Measurements from ENCODE around the gene CDX1. TPM values are rescaled to one million over a fixed set of nuclear protein-coding genes. Genes with fewer than 3 reads are reported as not detected.

Gene CDX1
- total and polyA plus RNA-seq, 7 donors, result 0.06 to 0.08 TPM; not detected in 5

DNA sequence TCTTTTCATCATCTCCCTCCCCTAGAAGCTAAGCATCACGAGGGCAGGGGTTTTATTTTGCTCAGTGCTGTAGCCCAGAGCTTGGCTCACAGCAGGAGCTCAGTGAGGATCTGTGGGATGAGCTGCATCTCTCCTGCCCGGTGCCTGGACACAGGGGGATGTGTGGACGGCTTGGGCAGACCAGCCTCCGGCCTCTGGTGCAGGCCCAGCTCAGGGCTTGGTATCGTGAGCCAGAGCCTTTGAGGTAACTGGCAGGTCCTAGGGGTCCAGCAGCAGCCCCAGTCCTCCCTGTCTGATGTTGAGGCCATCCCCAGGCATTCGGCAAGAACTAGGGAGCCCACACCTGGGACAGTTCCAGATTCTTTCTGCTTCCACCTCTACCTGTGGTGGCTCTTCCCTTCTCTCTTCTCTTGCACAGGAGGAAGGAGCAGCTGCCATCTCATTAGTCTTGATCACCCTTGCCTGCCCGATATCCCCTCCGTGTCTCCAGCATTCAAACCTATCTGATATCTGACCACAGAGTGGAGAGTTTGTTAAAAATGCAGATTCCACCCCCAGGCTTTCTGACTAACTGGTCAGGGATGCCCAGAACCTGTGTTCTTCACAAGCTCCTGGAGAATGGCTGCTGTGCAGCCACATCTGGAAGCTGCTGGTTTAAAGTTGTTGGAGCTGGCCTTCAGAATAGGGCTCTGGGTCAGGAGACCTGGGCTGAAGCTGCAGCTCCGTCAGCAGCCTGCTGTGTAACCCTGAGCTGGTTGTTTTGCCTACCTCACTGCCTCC lies 15.4 kb downstream of the CDX1 start:
- no peaks in the 10 kb centered on the region for H3K9me3 ChIP-seq
- peak overlapping the region; percentile 95 for H3K27ac ChIP-seq
- H3K27me3 ChIP-seq (ENCODE audit: insufficient read depth in 3 of 3, low read length in 2 of 3), result no peaks in the 10 kb centered on the region
- ATAC-seq (no peak), DNase-seq (no peak)
- TF ChIP-seq, protein P1, sequence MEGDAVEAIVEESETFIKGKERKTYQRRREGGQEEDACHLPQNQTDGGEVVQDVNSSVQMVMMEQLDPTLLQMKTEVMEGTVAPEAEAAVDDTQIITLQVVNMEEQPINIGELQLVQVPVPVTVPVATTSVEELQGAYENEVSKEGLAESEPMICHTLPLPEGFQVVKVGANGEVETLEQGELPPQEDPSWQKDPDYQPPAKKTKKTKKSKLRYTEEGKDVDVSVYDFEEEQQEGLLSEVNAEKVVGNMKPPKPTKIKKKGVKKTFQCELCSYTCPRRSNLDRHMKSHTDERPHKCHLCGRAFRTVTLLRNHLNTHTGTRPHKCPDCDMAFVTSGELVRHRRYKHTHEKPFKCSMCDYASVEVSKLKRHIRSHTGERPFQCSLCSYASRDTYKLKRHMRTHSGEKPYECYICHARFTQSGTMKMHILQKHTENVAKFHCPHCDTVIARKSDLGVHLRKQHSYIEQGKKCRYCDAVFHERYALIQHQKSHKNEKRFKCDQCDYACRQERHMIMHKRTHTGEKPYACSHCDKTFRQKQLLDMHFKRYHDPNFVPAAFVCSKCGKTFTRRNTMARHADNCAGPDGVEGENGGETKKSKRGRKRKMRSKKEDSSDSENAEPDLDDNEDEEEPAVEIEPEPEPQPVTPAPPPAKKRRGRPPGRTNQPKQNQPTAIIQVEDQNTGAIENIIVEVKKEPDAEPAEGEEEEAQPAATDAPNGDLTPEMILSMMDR (IDR thresholded peaks at IDR 0.05), result no peak
- 90 to 98% (median 90%) methylated on average over 9 of the region's 9 CpGs for WGBS, 3 donors
- intact Hi-C loops (cut with DNase I), result no loop called here
- peaks cover 32% of the 10 kb centered on the region for H3K4me1 ChIP-seq
- H3K4me3 ChIP-seq, result no peak overlapping the region
- no peaks in the 10 kb centered on the region for H3K36me3 ChIP-seq (ENCODE audit: insufficient read depth in 1 of 2, low read depth in 1 of 2)

DNA sequence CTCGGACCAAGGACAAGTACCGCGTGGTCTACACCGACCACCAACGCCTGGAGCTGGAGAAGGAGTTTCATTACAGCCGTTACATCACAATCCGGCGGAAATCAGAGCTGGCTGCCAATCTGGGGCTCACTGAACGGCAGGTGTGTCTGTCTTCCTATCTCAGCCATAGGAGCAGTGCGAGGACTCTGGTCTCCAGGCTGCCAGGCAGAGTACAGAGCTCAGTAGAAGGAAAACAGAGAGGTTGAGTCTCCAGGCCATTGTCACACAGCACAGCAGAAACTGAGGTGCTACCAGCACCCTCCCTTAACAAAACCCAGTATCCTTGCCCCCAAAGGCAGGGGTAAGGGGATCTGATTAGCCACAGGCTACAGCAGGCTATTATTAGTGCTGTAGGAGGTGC lies 16.2 kb downstream of the CDX1 start:
- DNase-seq, result no peak
- H3K27me3 ChIP-seq (ENCODE audit: insufficient read depth in 3 of 3, low read length in 2 of 3), result no peaks in the 10 kb centered on the region
- no peaks in the 10 kb centered on the region for H3K36me3 ChIP-seq (ENCODE audit: insufficient read depth in 1 of 2, low read depth in 1 of 2)
- no peak overlapping the region for H3K27ac ChIP-seq
- WGBS, 3 donors, result 89 to 93% (median 93%) methylated on average over 10 of the region's 10 CpGs
- ATAC-seq, result no peak
- H3K4me3 ChIP-seq, result no peak overlapping the region
- H3K4me1 ChIP-seq, result peaks cover 35% of the 10 kb centered on the region
- intact Hi-C loops (cut with DNase I), result no loop called here
- TF ChIP-seq, protein P1 (IDR thresholded peaks at IDR 0.05), result no peak
- H3K9me3 ChIP-seq, result no peaks in the 10 kb centered on the region

DNA sequence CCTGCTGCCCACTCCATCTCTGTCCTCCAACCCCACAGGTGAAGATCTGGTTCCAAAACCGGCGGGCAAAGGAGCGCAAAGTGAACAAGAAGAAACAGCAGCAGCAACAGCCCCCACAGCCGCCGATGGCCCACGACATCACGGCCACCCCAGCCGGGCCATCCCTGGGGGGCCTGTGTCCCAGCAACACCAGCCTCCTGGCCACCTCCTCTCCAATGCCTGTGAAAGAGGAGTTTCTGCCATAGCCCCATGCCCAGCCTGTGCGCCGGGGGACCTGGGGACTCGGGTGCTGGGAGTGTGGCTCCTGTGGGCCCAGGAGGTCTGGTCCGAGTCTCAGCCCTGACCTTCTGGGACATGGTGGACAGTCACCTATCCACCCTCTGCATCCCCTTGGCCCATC lies 16.9 kb downstream of the CDX1 start:
- TF ChIP-seq, protein P1 (IDR thresholded peaks at IDR 0.05), result no peak
- H3K4me1 ChIP-seq, result peaks cover 41% of the 10 kb centered on the region
- DNase-seq (no peak), ATAC-seq (no peak)
- H3K27ac ChIP-seq, result no peak overlapping the region
- H3K9me3 ChIP-seq, result no peaks in the 10 kb centered on the region
- intact Hi-C loops (cut with DNase I), result no loop called here
- no peaks in the 10 kb centered on the region for H3K36me3 ChIP-seq (ENCODE audit: insufficient read depth in 1 of 2, low read depth in 1 of 2)
- no peaks in the 10 kb centered on the region for H3K27me3 ChIP-seq (ENCODE audit: insufficient read depth in 3 of 3, low read length in 2 of 3)
- no peak overlapping the region for H3K4me3 ChIP-seq
- 93 to 98% (median 95%) methylated on average over 12 of the region's 12 CpGs for WGBS, 3 donors

DNA sequence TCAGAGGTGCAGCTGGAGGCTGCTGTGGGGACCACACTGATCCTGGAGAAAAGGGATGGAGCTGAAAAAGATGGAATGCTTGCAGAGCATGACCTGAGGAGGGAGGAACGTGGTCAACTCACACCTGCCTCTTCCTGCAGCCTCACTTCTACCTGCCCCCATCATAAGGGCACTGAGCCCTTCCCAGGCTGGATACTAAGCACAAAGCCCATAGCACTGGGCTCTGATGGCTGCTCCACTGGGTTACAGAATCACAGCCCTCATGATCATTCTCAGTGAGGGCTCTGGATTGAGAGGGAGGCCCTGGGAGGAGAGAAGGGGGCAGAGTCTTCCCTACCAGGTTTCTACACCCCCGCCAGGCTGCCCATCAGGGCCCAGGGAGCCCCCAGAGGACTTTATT lies 17.4 kb downstream of the CDX1 start:
- Histone ChIP-seq H3K27me3 (ENCODE audit: insufficient read depth in 3 of 3, low read length in 2 of 3) (no peaks in the 10 kb centered on the region), H3K4me3 (no peak overlapping the region), H3K36me3 (ENCODE audit: insufficient read depth in 1 of 2, low read depth in 1 of 2) (no peaks in the 10 kb centered on the region), H3K4me1 (peaks cover 46% of the 10 kb centered on the region), H3K9me3 (no peaks in the 10 kb centered on the region), H3K27ac (no peak overlapping the region)
- ATAC-seq (no peak), DNase-seq (no peak)
- 85 to 97% (median 92%) methylated on average over 2 of the region's 2 CpGs for WGBS, 3 donors
- intact Hi-C loops (cut with DNase I), result no loop called here
- TF ChIP-seq, protein P1 (IDR thresholded peaks at IDR 0.05), result no peak
